GM21619 (cell line): Measurements from ENCODE around the gene ABL2.
"Not testable (repeated sequence)": the region's sequence is repeated elsewhere in the genome, so short reads cannot be mapped to it uniquely, and the experiment has no call there.

Experiments used
- ATAC-seq: cut with Tn5 transposase; IDR thresholded peaks from one replicate; pipeline ENCODE4 v1.9.1; 2021; ENCODE audit not compliant: unreplicated experiment

Gene ABL2

GRCh38 chr1:179137617-179138255 lies 91.7 kb downstream of the ABL2 start:
- no peak for ATAC-seq

- not testable (repeated sequence) for ATAC-seq
These were observed 93.8 kb downstream of the ABL2 start for GRCh38 chr1:179135707-179136106.

- ATAC-seq: not testable (repeated sequence)
These were observed 94.3 kb downstream of the ABL2 start for GRCh38 chr1:179135168-179135567.

DNA sequence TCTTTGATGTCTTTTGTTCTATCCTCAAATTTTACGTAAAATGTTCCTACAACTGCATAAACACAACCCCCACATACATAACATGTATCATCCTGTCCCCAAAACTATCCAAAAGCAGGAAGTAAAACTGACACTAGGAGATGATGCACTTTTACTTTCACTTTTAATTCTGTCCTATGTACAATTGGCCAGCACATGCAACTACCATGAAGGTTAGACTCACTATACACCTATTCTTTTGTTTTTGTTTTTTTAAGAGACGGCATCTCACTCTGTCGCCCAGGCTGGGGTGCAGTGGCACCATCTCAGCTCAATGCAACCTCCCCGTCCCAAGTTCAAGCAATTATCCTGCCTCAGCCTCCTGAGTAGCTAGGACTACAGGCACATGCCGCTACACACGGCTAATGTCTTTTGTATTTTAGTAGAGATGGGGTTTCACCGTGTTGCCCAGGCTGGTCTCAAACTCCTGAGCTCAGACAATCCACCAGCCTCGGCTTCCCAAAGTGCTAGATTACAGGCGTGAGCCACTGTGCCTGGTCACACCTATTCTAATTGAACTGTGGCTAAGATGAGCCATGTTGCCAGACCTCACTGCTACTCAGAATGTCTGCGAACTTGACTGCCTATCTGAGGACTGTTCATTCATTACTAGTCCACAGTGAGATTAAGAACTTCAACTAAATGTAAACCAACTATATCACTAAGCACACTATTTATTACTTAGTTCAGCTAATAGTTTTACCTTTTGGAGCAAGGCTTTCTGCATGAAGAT lies 99.6 kb downstream of the ABL2 start:
- ATAC-seq: peak; percentile 98

- ATAC-seq: no peak
These were observed 101.0 kb downstream of the ABL2 start for GRCh38 chr1:179128520-179128919.

- no peak for ATAC-seq
These were observed 102.1 kb downstream of the ABL2 start for GRCh38 chr1:179127163-179127895.

- no peak for ATAC-seq
These were observed 103.0 kb downstream of the ABL2 start for GRCh38 chr1:179126338-179127060.

- ATAC-seq: no peak
These were observed 104.6 kb downstream of the ABL2 start for GRCh38 chr1:179124873-179125272.

DNA sequence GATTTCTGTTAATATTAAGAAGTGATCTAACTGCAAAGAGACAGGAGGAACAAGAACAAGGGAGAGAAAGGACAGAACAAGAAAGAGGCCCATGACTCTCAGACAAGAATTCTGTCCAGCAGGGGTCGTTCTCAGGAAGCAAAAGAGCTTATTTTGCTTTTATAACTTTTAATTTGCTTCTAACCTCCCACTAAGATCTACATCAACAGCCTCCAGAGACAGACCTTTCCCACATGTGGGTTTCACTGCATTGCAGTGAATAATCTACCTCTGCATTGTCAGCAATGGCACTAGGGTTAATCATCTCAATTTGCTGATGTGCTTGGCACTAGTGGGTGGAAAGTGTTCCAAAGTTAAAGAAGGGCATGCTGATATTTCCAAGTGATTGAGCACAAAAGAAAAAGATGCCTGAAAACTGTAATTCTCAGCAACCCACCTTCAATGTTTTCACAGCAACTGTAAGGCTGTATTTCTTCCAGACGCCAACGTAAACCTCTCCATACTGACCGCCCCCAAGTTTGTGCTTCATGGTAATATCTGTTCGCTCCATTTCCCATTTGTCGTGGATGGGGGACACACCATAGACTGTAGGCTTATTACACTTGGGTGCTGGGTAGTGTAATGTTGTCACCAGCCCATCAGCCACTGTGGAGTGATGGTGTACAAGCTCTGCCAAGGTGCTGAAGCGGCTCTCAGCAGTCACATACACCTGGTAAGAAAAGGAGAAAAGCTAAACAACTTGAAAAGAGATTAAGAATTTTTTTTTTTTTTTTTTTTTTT lies 108.1 kb downstream of the ABL2 start:
- no peak for ATAC-seq

- no peak for ATAC-seq
These were observed 108.7 kb downstream of the ABL2 start for GRCh38 chr1:179120736-179121135.

DNA sequence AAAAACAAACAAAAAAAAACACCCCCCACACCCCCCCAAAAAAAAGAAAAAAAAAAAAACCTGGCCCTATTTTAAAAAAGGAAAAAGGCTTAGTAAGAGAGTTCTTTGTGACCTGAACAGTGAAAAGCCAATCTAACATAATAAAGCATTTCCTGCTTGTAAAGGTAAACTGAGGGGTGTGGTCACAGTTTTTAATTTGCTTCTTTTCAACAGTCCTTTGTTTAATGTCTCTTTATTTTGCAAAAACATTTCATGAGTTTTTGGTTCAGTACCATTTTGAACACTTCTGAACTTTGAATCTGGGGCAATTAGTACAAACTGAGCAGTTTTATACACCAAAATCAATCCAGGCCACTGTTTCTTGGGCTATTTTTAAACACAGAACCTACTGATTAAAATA lies 110.0 kb downstream of the ABL2 start:
- no peak for ATAC-seq

DNA sequence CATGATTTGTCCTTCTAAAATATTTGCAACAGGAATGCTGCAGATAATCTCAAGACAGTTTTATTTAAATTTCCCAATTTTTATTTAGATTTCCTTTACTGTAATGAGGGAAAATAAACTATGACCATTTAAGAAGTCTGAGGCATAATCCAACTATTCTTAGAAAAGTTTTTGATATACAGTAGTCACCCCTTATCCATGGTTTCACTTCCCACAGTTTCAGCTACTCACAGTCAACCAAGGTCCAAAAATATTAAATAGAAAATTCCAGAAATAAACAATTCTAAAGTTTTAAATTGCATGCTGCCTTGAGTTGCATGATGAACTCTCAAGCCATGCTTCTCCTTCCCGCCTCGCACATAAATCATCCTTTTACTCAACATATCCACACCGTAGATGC lies 114.3 kb downstream of the ABL2 start:
- ATAC-seq: no peak

GRCh38 chr1:179108644-179109043 lies 120.8 kb downstream of the ABL2 start:
- ATAC-seq: no peak

DNA sequence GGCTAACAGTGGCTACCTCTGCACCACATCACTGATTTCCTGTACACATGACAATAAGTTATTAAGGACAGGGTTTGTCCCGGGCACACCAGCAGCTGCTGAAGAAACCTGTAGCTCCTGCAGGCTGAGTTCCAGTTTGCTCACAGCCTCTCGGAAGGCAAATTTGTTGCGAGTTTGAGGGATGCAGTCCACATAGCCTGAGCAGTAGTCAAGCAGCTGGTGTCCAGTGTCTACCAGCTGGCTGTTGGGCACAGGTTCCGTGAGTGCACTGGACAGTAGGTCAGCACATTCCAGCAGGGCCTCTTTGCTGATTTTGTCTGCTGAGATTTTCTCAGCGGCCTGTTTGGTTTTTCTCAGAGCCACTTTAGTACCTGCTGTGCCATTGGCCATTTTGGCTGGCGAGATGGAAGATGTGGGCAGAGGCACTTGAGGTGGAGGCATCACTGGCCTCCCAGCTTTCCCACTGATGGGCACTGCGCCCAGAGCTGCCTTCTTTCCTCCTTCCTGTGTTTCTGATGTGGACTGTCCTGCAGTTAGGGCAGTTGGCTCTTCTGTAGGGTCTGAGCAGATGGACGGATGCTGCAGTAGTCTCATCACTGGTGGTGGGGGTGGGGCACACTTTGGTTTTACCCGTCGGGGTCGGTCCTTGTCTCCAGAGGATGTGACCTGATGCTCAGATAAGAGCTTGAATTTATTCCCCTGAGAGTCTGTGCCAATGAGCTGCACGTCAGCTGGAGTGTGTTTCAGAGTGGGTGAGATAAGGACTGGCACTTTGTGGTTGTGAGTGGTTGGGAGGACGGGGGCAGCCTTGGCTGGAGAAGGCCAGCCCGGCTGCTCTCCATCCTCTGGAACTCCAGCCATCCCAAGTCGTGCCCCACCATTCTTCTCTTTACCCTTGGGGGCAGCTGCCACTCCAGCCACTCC lies 121.5 kb downstream of the ABL2 start:
- no peak for ATAC-seq

GRCh38 chr1:179105393-179105792 lies 124.1 kb downstream of the ABL2 start:
- ATAC-seq: no peak

DNA sequence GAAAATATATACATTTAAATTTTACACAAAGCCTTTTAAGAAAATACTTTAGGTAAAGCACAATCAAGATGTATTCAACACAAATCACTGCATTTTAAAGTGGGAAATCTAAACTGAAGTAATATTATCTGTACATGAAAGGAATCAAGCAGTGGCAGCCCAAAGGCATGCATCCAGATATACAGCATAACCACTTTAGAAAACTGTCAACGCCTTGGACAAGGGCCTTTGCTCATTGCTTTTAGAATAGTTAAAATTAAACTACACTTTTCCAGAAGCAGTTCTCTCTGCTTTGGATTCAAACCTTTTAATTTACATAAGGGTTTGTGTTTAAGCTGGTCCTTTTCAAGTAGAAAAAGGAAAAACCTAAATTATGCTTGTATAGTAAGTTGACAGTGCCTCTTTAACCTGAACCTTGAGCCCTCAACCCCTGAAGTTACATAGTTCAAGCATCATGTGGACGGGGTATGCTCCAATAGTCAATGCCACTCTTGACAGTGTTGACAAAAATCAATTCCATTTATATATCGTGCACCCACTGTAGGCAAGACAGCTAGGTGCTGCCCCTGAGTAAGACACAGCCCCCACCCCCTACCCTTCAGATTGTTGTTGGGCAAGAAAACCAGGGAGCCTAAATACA lies 124.7 kb downstream of the ABL2 start:
- ATAC-seq: no peak

DNA sequence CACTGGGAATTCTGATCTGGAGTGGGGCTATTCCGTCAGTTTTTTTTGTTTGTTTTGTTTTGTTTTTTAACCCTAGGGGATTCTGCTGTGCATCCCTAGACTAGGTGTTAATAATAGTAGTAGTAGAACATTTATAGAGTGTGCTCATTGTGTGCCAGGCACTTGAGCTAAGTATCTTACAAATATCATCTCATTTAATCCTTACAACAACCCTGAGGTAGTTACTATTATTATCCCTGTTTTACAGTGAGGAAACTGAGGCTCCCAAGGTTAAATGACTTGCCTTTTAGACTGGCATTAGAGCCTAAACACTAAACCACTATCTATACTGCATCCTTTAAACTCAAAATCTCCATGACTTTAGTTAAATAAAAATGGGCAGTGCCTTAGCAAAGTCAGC lies 125.5 kb downstream of the ABL2 start:
- ATAC-seq: no peak

- ATAC-seq: no peak
These were observed 127.9 kb downstream of the ABL2 start for GRCh38 chr1:179101566-179101965.

- ATAC-seq: no peak
These were observed 129.6 kb downstream of the ABL2 start for GRCh38 chr1:179099891-179100290.
